Right lung (tissue), 5 donors: ENCODE measurements around the gene PTPRN2. TPM values are rescaled to one million over a fixed set of nuclear protein-coding genes. Genes with fewer than 3 reads are reported as not detected.

Experiments
- DNase-seq, 2 donors: peaks; one replicate each; pipeline ENCODE4 v3.0.0-alpha.2; 2013
- polyA plus RNA-seq, 5 donors: library from polyadenylated mRNA; unstranded; fragments of 120-200 nt; gene quantifications; one replicate each; pipeline versions ENCODE4 v1.2.1 to v1.2.3, GENCODE V29; 2013; ENCODE audit warnings: inconsistent platforms in 1 of 5, low replicate concordance in 1 of 5; ENCODE audit not compliant: insufficient read length in 5 of 5, insufficient read depth in 1 of 5

Gene PTPRN2
- polyA plus RNA-seq, 5 donors, result 6.2 to 8.1 (median 7.0) TPM

- no peak for DNase-seq
Measured at GRCh38 chr7:157544980-157545680, 1042.5 kb downstream of the PTPRN2 start.

GRCh38 chr7:157544226-157544625 lies 1043.4 kb downstream of the PTPRN2 start:
- DNase-seq, result no peak

GRCh38 chr7:157543791-157544190 lies 1043.8 kb downstream of the PTPRN2 start:
- DNase-seq, result no peak

DNA sequence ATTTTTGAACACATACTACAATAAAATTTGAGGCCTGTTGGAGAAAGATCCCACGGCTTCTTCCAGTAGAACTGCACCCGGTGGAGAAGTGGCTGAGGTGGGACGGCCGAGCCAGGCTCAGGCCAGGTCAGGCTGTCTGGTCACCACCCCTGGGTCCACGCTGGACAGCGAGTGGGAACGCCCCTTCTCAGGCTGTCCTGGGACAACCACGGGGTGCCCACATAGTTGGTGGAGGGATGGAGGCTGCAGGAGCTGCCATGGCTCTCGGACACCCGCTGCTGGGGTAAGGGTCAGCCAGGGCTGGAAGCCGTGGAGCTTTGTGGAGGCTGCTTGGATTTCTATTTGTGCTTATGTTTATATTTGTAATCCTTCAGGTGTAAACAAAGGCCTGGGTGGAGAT lies 1044.3 kb downstream of the PTPRN2 start:
- DNase-seq, result no peak

DNA sequence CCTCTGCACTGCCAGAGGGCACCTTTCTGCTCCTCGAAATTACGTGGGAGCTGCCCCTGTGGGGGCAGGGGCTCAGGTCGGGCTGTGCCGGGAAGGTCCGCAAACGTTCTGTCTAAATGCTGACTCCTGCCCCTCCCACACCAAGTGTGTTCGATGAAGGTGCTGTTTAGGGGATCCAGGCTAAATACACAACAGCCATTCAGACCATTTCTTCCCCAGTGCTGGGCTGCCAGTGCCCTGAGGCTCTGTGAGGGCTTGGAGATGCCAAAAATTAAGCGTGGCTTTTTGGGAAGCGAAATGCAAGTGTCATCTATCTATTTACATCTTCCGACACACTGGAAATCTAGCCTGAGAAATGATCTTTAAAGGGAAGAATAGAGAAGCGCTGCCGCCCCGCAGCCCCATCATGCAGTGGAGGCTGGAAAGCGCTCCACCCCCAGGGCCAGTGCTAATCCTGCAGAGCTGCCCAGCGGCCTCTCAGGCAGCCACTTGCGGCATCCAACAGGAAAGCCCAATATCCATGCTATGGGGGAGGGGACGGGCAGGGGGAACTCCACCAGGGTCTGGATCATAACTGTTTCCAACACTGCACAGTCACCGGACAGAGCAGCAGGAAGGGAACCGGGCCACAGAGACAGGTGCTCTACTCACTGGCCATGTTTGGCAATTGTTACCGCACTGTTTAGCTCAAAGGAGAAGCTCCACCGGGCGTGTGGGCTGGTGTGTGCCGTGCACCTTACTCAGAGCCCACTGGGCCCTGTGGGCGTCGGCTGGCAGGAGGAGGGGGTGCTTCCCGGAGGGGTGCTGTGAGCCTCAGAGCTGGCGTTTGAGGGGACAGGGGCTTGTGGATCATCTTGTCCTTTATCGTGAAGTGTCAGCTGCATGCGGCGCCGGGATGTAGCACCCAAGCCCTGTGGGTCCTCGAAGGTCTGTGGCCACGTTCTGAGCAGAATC lies 1045.3 kb downstream of the PTPRN2 start:
- no peak for DNase-seq

DNA sequence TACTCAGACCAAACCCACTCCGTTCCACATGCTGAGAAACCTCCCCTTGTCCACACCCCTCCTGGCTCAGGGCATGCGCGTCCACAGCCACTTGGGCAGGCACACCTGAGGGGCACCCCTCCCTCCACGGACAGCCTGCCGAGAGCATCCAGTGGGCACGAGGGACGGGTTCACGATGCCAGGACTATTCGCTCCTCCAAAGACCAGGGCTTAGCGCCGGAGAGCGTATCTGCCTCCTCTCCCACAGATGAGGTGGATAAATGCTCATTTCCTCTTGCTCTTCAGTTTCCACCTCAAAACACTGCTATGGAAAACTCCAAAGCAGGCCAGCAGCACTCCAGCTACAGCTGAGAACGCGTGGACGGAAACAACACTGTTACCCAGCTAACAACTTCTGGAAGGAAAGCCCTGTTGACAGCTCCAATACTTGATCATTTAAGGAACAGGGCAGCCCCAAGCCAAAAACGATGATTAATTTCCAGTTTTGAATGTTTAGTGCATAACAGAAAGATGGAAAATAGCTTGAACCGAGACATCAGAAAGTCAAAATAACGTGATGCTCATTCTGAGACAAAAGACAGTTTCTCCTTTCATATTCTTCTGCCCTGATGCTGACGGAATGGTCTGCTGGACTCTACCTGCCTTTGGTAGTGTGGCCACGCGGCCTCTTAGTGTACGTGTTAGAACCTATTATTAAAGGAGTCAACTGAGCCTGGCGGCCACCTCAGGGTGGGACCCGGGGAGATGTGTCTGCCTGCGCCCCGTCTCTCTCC lies 1046.1 kb downstream of the PTPRN2 start:
- no peak for DNase-seq

GRCh38 chr7:157540606-157541294 lies 1046.9 kb downstream of the PTPRN2 start:
- DNase-seq, result no peak

GRCh38 chr7:157540020-157540419 lies 1047.6 kb downstream of the PTPRN2 start:
- DNase-seq, result no peak

DNA sequence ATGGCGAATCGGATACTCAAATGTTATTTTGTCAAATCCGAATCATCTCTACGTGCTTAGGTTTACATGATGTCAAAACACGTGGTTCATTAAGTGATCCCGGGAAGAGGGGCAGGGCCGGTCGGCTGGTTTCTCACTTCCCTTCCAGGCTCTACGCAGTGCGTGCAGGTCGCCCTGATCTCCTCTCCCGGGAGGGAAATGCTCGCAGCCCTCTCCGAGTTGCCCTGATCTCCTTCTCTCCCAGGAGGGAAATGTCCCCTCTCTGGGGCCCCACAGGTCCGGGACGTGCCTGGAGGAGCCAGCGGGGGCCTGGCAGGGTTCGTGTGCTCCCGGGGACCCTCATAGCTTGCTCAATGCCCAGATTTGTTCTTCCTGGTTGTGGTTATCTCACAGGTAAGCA lies 1048.1 kb downstream of the PTPRN2 start:
- no peak for DNase-seq

DNA sequence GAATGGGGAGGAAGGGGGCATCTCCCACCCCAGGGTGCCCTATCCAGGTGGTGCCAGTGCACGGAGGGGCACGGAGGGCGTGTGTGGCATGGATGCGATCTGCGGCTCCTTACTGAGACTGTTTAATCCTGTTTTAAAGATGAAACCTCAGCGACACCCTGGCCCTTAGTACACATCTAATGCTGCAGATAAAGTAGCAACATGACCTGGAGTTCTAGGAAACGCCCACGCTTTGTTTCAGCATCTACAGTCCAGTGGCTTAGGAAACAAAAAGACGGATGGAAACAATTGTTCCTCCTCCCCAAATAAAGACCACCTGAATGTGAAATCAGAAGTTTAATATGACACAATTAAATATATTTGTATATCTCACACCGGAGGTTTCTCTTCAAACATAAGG lies 1048.9 kb downstream of the PTPRN2 start:
- DNase-seq, result no peak

DNA sequence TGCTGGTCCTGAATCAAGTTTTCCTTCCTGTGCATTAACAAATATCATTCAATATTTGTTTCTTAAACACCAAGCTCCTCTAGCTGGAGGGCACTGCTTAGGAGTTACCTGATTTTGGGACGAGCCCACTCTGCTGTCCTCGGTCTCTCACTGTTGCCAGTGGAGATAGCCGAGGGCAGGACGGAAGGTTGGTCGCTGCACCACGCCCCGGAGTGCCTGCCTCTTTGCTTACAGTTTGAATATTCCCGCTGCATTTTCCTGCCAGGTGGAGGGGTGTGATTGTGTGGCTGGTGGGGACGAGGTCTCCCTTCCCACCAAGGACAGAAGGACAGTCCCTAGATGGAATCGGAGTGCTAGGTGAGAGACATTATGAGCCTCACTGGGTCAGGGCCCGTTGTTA lies 1049.3 kb downstream of the PTPRN2 start:
- DNase-seq, result no peak

GRCh38 chr7:157537056-157537455 lies 1050.6 kb downstream of the PTPRN2 start:
- DNase-seq, result no peak

DNA sequence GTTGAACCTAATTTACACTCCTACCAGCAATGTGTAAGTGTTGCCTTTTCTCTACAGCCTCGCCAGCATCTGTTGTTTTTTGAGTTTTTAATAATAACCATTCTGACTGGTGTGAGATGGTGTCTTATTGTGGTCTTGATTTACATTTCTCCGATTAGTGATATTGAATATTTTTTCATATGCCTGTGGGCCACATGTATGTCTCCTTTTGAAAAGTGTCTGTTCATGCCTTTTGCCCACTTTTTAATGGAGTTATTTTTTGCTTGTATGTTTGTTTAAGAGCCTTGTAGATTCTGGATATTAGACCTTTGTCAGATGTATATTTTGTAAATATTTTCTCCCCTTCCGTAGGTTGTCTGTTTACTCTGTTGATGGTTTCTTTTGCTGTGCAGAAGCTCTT lies 1055.6 kb downstream of the PTPRN2 start:
- no peak for DNase-seq

DNA sequence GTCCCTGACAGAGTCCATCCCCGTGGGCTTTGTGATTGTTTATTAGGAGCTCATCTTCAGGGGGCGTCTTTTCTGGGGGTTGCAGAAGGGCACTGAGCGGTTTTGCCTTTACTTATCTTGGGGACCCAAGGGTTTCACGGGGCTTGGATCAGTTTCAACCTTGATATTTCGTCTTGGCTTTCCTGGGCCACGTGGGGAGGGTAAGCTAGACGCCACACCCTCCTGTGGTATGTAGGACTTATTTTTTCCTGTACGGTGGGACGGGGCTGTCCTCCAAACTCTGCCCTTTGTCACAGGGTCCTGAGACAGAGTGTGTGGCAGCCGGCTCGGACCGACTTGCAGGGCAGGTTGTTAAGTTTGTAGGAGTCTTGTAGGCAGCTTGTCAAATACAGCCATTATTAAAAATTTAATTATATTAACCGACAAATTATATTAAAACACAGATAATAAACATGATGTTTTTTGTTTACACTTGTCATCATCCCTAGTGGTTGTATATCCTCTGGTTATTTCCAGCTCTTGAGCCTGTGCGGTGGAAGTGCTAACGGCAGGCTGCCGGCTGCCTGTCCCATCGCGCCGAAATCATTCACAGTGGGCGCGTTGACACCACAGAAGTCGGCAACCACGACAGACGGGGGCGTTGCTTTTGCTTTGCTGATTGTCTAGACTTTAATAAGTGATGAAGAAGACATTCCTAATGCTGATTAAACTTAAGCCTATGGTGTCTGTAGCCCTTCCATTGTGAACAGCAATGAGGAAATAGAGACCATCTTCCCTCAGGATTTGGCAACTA lies 1057.7 kb downstream of the PTPRN2 start:
- no peak for DNase-seq

DNA sequence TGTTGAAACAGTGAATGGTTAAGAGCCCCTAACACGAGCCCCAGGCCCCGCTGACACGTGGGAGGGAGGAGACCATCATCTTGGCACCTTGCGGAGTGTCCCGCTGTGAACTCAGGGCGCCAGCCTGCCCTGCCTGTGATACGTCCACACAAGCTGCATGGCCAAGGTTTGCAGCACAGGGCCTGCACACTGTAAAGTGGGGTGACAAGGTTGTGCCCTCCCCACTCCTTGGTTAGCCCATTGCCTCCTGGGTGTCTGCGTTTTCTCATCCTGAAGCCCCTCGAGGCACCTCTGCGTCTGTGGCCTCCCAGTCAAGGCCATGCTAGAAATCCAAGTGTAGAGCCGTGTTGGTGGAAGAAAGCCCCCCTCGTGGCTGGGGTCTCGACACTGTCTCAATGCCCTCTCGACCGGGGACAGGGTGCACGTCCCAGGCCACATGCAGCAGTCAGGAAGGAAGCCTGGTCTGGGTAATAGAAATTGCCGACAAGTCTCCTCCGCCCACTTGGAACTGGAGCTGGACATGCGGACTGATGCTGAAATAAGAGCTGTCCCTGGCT lies 1058.8 kb downstream of the PTPRN2 start:
- no peak for DNase-seq

DNA sequence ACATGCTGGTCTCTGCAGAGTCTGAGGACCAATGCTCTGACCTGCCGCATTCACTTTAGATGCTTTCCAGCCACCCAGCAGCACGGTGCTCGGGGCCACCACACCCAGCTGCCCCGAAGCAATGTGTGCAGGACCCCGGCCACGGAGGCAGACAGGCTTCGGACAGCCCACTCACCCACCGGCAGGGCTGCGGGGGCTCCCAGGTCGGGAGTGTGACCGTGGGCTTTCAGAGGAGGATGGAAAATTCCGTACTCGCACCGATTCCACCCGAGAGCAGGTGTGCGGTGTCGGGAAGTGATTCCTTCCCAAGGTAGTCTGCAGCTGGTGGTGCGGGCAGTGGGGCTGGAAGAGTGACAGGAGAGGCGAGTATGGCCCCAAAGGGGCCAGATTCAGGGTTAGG lies 1059.9 kb downstream of the PTPRN2 start:
- DNase-seq, result no peak

DNA sequence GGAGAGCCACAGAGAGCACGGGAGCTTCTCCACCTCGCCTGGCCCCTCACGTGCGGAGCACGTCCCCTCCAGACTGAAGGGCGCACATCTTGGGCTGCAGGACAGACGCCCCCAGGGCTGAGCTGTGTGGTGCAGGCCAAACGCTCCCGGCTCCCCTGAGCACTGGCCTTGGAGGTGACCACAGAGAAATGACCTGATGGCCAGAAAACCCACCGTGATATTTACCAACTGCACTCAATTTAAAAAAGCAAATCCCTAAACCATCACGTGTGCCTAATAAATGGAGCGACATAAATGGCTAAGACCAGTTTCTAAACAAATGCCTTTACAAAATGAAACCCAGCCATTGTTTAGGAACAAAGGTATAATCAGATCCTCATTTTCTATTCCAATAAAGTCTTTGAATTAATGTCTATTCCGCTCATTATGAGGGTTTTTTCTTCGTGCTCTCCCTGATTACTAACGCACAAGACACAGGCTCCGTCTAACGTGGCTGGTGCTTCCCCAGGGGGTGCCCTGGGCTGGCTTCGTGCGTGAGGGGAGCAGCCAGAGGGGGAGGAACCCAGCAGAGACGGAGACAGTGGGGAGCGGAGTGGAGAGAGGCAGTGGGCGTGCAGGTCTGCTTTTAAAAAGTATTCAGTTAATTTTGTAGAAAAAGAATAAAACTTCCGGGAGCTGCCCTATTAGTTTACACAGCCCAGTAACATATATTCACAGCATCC lies 1060.5 kb downstream of the PTPRN2 start:
- no peak for DNase-seq

GRCh38 chr7:157526005-157526912 lies 1061.4 kb downstream of the PTPRN2 start:
- DNase-seq, result no peak

DNA sequence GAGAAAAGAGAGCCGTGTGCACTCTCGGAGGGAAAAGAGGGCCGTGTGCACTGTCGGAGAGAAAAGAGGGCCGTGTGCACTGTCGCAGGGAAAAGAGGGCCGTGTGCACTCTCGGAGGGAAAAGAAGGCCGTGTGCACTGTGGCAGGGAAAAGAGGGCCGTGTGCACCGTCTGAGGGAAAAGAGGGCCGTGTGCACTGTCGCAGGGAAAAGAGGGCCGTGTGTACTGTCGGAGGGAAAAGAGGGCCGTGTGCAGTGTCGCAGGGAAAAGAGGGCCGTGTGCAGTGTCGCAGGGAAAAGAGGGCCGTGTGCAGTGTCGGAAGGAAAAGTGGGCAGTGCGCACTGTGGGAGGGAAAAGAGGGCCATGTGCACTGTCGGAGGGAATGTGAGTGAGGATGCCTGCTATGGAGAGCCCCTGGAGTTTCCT lies 1062.1 kb downstream of the PTPRN2 start:
- no peak for DNase-seq
